ENCODE measurements around the gene PHACTR3.

PHACTR3 gene

DNA sequence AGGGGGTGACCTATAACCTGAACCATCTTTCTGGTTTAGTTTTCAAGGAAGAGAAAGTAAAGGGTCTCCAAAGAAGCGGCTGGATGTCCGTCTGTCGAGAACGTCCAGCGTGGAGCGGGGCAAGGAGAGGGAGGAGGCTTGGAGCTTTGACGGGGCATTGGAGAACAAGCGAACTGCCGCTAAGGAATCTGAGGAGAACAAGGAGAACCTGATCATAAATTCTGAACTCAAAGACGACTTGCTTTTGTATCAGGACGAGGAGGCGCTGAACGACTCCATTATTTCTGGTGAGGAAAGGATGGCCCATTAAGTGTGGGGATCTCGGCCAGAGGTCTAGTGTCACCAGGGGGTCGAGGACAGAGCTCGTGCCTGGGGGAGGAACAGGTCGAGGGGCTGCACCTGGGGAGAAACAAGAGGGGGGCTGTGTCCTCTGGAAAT, 169.9 kb downstream of the PHACTR3 start:
- H3K36me3 ChIP-seq (ENCODE audit: control insufficient read depth, low read length): no peaks in the 10 kb centered on the region
- H3K4me3 ChIP-seq (ENCODE audit: low read length): no peak overlapping the region
- no peaks in the 10 kb centered on the region for H3K9me2 ChIP-seq (replicated peaks; ENCODE audit: control insufficient read depth, low read length)
- no peaks in the 10 kb centered on the region for H3K4me1 ChIP-seq (ENCODE audit: control insufficient read depth, low read length)
- H3K79me2 ChIP-seq (ENCODE audit: control insufficient read depth, low read length): no peaks in the 10 kb centered on the region
- H3K4me2 ChIP-seq (ENCODE audit: low read length): no peak overlapping the region
- no peak overlapping the region for H3K27ac ChIP-seq (ENCODE audit: low read depth, low read length)
- no peaks in the 10 kb centered on the region for H3K27me3 ChIP-seq (ENCODE audit: control insufficient read depth, low read length)
- no peaks in the 10 kb centered on the region for H4K20me1 ChIP-seq (ENCODE audit: control insufficient read depth, insufficient read depth, low read depth, low read length)
- no peaks in the 10 kb centered on the region for H3F3A ChIP-seq (ENCODE audit: control insufficient read depth, insufficient read depth)
- no peaks in the 10 kb centered on the region for H3K9me3 ChIP-seq (ENCODE audit: control insufficient read depth, insufficient read depth, low read length)
- TF ChIP-seq, protein P1, sequence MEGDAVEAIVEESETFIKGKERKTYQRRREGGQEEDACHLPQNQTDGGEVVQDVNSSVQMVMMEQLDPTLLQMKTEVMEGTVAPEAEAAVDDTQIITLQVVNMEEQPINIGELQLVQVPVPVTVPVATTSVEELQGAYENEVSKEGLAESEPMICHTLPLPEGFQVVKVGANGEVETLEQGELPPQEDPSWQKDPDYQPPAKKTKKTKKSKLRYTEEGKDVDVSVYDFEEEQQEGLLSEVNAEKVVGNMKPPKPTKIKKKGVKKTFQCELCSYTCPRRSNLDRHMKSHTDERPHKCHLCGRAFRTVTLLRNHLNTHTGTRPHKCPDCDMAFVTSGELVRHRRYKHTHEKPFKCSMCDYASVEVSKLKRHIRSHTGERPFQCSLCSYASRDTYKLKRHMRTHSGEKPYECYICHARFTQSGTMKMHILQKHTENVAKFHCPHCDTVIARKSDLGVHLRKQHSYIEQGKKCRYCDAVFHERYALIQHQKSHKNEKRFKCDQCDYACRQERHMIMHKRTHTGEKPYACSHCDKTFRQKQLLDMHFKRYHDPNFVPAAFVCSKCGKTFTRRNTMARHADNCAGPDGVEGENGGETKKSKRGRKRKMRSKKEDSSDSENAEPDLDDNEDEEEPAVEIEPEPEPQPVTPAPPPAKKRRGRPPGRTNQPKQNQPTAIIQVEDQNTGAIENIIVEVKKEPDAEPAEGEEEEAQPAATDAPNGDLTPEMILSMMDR (IDR thresholded peaks at IDR 0.05; ENCODE audit: low read depth, low read length, poor library complexity, severe bottlenecking): no peak
- no peak for TF ChIP-seq EZH2phosphoT487 (IDR thresholded peaks at IDR 0.05; ENCODE audit: borderline replicate concordance, low read length)

GRCh38 chr20:59774921-59775686, 170.8 kb downstream of the PHACTR3 start:
- no peak overlapping the region for H3K4me2 ChIP-seq (ENCODE audit: low read length)
- no peaks in the 10 kb centered on the region for H3K36me3 ChIP-seq (ENCODE audit: control insufficient read depth, low read length)
- H3K9me2 ChIP-seq (replicated peaks; ENCODE audit: control insufficient read depth, low read length): no peaks in the 10 kb centered on the region
- H3K27ac ChIP-seq (ENCODE audit: low read depth, low read length): no peak overlapping the region
- no peaks in the 10 kb centered on the region for H3K27me3 ChIP-seq (ENCODE audit: control insufficient read depth, low read length)
- no peaks in the 10 kb centered on the region for H3K4me1 ChIP-seq (ENCODE audit: control insufficient read depth, low read length)
- TF ChIP-seq EZH2phosphoT487 (IDR thresholded peaks at IDR 0.05; ENCODE audit: borderline replicate concordance, low read length): no peak
- TF ChIP-seq, protein P1 (IDR thresholded peaks at IDR 0.05; ENCODE audit: low read depth, low read length, poor library complexity, severe bottlenecking): no peak
- H3K9me3 ChIP-seq (ENCODE audit: control insufficient read depth, insufficient read depth, low read length): no peaks in the 10 kb centered on the region
- H3K79me2 ChIP-seq (ENCODE audit: control insufficient read depth, low read length): no peaks in the 10 kb centered on the region
- no peaks in the 10 kb centered on the region for H3F3A ChIP-seq (ENCODE audit: control insufficient read depth, insufficient read depth)
- H3K4me3 ChIP-seq (ENCODE audit: low read length): no peak overlapping the region
- H4K20me1 ChIP-seq (ENCODE audit: control insufficient read depth, insufficient read depth, low read depth, low read length): no peaks in the 10 kb centered on the region

DNA sequence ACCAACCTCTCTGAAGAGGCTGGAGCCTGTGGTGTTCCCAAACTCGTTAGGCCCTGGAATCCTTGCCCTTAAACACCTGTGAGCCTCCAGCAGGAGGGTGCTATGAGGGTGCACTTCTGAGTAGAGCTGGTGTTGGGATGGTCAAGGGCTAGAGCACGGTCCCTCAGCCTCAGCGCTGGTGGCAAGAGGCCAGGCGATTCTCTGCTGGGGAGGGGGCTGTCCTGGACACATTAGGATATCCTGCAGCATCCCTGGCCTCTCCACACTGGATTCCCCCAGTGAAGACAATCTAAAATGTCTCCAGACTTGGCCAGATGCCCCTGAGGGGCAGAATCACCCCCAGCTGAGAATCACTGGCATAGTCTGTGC, 171.3 kb downstream of the PHACTR3 start:
- Histone ChIP-seq H3K4me1 (ENCODE audit: control insufficient read depth, low read length) (no peaks in the 10 kb centered on the region), H3K4me2 (ENCODE audit: low read length) (no peak overlapping the region), H3K4me3 (ENCODE audit: low read length) (no peak overlapping the region), H3K36me3 (ENCODE audit: control insufficient read depth, low read length) (no peaks in the 10 kb centered on the region), H3K27ac (ENCODE audit: low read depth, low read length) (no peak overlapping the region), H3K79me2 (ENCODE audit: control insufficient read depth, low read length) (no peaks in the 10 kb centered on the region), H4K20me1 (ENCODE audit: control insufficient read depth, insufficient read depth, low read depth, low read length) (no peaks in the 10 kb centered on the region), H3K9me2 (replicated peaks; ENCODE audit: control insufficient read depth, low read length) (no peaks in the 10 kb centered on the region), H3K9me3 (ENCODE audit: control insufficient read depth, insufficient read depth, low read length) (no peaks in the 10 kb centered on the region), H3F3A (ENCODE audit: control insufficient read depth, insufficient read depth) (no peaks in the 10 kb centered on the region), H3K27me3 (ENCODE audit: control insufficient read depth, low read length) (no peaks in the 10 kb centered on the region)
- TF ChIP-seq, protein P1 (IDR thresholded peaks at IDR 0.05; ENCODE audit: low read depth, low read length, poor library complexity, severe bottlenecking): no peak
- no peak for TF ChIP-seq EZH2phosphoT487 (IDR thresholded peaks at IDR 0.05; ENCODE audit: borderline replicate concordance, low read length)
